OCI-LY3 (cell line): ENCODE results near the gene VSIG1.

Experiments used
- H2AFZ ChIP-seq: fragments of 200-600, 300-600 bp; shearing (Covaris generic); 2 replicates; pipeline ENCODE4 v1.6.0; 2014; ENCODE audit warnings: antibody characterized with exemption, low read depth, low read length
- H3K27ac ChIP-seq: fragments of 200-600, 300-600 bp; sonication (generic); 2 replicates; pipeline ENCODE4 v1.5.1; 2014; ENCODE audit warnings: mild to moderate bottlenecking, low read length, moderate library complexity, mixed read lengths
- H3K27me3 ChIP-seq: fragments of 200-600, 300-600 bp; sonication (generic); 2 replicates; pipeline ENCODE4 v1.6.1; 2014; ENCODE audit warnings: low read depth, low read length, mixed read lengths
- H3K36me3 ChIP-seq: fragments of 200-600, 300-600 bp; sonication (generic); replicated peaks from 2 replicates; pipeline ENCODE3; 2014; ENCODE audit warnings: low read depth, low read length, mixed read lengths
- H3K4me1 ChIP-seq: fragments of 300-600, 200-600 bp; sonication (generic); 2 replicates; pipeline ENCODE4 v1.6.1; 2014; ENCODE audit warnings: low read length, mixed read lengths
- H3K4me2 ChIP-seq: fragments of 200-600, 300-600 bp; sonication (generic); 2 replicates; pipeline ENCODE4 v1.6.1; 2014; ENCODE audit warnings: low read length, mixed read lengths
- H3K4me3 ChIP-seq: fragments of 300-600, 200-600 bp; sonication (generic); 2 replicates; pipeline ENCODE4 v1.5.1; 2014; ENCODE audit warnings: antibody characterized with exemption, mild to moderate bottlenecking, low read length, moderate library complexity
- H3K79me2 ChIP-seq: fragments of 300-600, 200-600 bp; shearing (Covaris generic); 2 replicates; pipeline ENCODE4 v1.6.1; 2014; ENCODE audit warnings: mild to moderate bottlenecking, low read length, mixed read lengths
- H3K9ac ChIP-seq: fragments of 300-600, 200-600 bp; shearing (Covaris generic); 2 replicates; pipeline ENCODE4 v1.6.0; 2014; ENCODE audit warnings: mild to moderate bottlenecking, low read length, moderate library complexity
- H3K9me3 ChIP-seq: fragments of 200-600, 300-600 bp; shearing (Covaris generic); 2 replicates; pipeline ENCODE4 v1.6.1; 2014; ENCODE audit warnings: low read length, mixed read lengths; ENCODE audit not compliant: insufficient read depth
- H4K20me1 ChIP-seq: fragments of 200-600, 300-600 bp; sonication (generic); 2 replicates; pipeline ENCODE4 v1.6.1; 2016; ENCODE audit warnings: low read length, mixed read lengths; ENCODE audit not compliant: insufficient read depth
- CTCF ChIP-seq: fragments of 200-600, 300-600 bp; sonication (generic); IDR thresholded peaks from 2 replicates; pipeline ENCODE4 v1.5.1; 2014; ENCODE audit warnings: antibody characterized with exemption, low read length, low read depth
- EZH2phosphoT487 ChIP-seq: fragments of 200-600 bp; shearing (Covaris generic); IDR thresholded peaks from 2 replicates; pipeline ENCODE4 v1.6.1; 2018; ENCODE audit warnings: antibody characterized with exemption, mixed run types, low read depth

VSIG1 gene

GRCh38 chrX:108126661-108127060 lies 81.8 kb downstream of the VSIG1 start:
- no peaks in the 10 kb centered on the region for H3K9me3 ChIP-seq
- no peaks in the 10 kb centered on the region for H4K20me1 ChIP-seq
- H3K27ac ChIP-seq: no peak overlapping the region
- no peak overlapping the region for H3K4me2 ChIP-seq
- no peaks in the 10 kb centered on the region for H3K36me3 ChIP-seq
- H3K27me3 ChIP-seq: no peaks in the 10 kb centered on the region
- H2AFZ ChIP-seq: no peak overlapping the region
- H3K79me2 ChIP-seq: no peaks in the 10 kb centered on the region
- no peak for TF ChIP-seq EZH2phosphoT487
- no peak for TF ChIP-seq CTCF
- H3K9ac ChIP-seq: no peak overlapping the region
- H3K4me3 ChIP-seq: no peak overlapping the region
- no peaks in the 10 kb centered on the region for H3K4me1 ChIP-seq

- Histone ChIP-seq H3K4me3 (no peak overlapping the region), H3K4me2 (no peak overlapping the region), H4K20me1 (no peaks in the 10 kb centered on the region), H3K27me3 (no peaks in the 10 kb centered on the region), H2AFZ (no peak overlapping the region), H3K36me3 (no peaks in the 10 kb centered on the region), H3K9ac (no peak overlapping the region), H3K9me3 (no peaks in the 10 kb centered on the region), H3K27ac (no peak overlapping the region), H3K79me2 (no peaks in the 10 kb centered on the region), H3K4me1 (no peaks in the 10 kb centered on the region)
- no peak for TF ChIP-seq CTCF
- no peak for TF ChIP-seq EZH2phosphoT487
These were observed 82.3 kb downstream of the VSIG1 start for GRCh38 chrX:108127152-108127551.
